Measurements from ENCODE around the gene HS1BP3. TPM values are rescaled to one million over a fixed set of nuclear protein-coding genes. Genes with fewer than 3 reads are reported as not detected.

The HS1BP3 gene
- total and polyA plus RNA-seq, 2 experiments from 2014 or later, result 10.5 to 10.6 TPM

GRCh38 chr2:20571644-20572215 is 79.2 kb downstream of the HS1BP3 start:
- TF ChIP-seq EZH2 (IDR thresholded peaks at IDR 0.05; ENCODE audit: insufficient read depth, poor library complexity, severe bottlenecking), result no peak
- no peak for TF ChIP-seq EZH2phosphoT487 (IDR thresholded peaks at IDR 0.05; ENCODE audit: insufficient read depth, low read depth)
- no peak for DNase-seq
- Histone ChIP-seq H3K9ac (no peak overlapping the region), H4K20me1 (ENCODE audit: insufficient read depth) (no peaks in the 10 kb centered on the region), H3K27ac (no peak overlapping the region), H2AFZ (no peak overlapping the region), H3K27me3 (replicated peaks; ENCODE audit: insufficient read depth) (no peaks in the 10 kb centered on the region), H3K36me3 (ENCODE audit: low read depth) (no peaks in the 10 kb centered on the region), H3F3A (ENCODE audit: insufficient read depth) (peaks cover 17% of the 10 kb centered on the region), H3K4me1 (ENCODE audit: insufficient read depth) (peaks cover 13% of the 10 kb centered on the region), H3K9me2 (ENCODE audit: insufficient read depth) (no peaks in the 10 kb centered on the region), H3K9me3 (ENCODE audit: low read depth) (no peaks in the 10 kb centered on the region), H3K79me2 (ENCODE audit: insufficient read depth) (no peaks in the 10 kb centered on the region), H3K4me2 (ENCODE audit: unreplicated experiment) (no peak overlapping the region), H3K4me3 (no peak overlapping the region)
- WGBS, 2 experiments (ENCODE audit: low coverage in 1 of 2, low lambda C conversion rate in 2 of 2, missing lambda C conversion rate in 2 of 2), result 87 to 90% methylated on average over 7 of the region's 7 CpGs
- in situ Hi-C loops (cut with MboI), result no loop called here

DNA sequence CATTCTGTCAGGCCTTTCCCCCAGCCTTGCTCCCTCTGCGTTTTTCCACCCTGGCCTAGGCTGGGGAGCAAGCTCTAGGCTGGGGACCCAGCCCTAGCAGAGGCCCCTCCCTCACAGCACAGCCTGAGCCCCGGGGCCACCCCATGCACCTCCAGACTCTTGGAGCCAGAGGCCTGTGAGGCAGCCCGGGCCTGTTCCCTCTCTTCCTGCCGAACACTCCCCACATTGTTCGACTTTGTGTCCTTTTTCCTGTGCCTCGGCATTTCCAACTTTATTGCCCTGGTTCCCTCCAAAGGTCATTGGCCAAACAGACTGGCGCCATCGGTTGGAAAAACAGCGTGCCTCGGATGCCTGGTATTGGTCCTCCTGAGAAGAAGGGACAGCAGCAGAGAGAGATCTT is 79.7 kb downstream of the HS1BP3 start:
- TF ChIP-seq EZH2phosphoT487 (IDR thresholded peaks at IDR 0.05; ENCODE audit: insufficient read depth, low read depth) (no peak), EZH2 (IDR thresholded peaks at IDR 0.05; ENCODE audit: insufficient read depth, poor library complexity, severe bottlenecking) (no peak)
- 94 to 95% methylated on average over 9 to 10 of the region's 10 CpGs for WGBS, 2 experiments (ENCODE audit: low coverage in 1 of 2, low lambda C conversion rate in 2 of 2, missing lambda C conversion rate in 2 of 2)
- DNase-seq, result no peak
- Histone ChIP-seq H2AFZ (no peak overlapping the region), H3F3A (ENCODE audit: insufficient read depth) (peaks cover 17% of the 10 kb centered on the region), H3K36me3 (ENCODE audit: low read depth) (no peaks in the 10 kb centered on the region), H3K4me3 (no peak overlapping the region), H3K9me2 (ENCODE audit: insufficient read depth) (no peaks in the 10 kb centered on the region), H3K79me2 (ENCODE audit: insufficient read depth) (no peaks in the 10 kb centered on the region), H3K4me2 (ENCODE audit: unreplicated experiment) (no peak overlapping the region), H3K9me3 (ENCODE audit: low read depth) (no peaks in the 10 kb centered on the region), H3K27ac (no peak overlapping the region), H3K4me1 (ENCODE audit: insufficient read depth) (peaks cover 13% of the 10 kb centered on the region), H4K20me1 (ENCODE audit: insufficient read depth) (no peaks in the 10 kb centered on the region), H3K9ac (no peak overlapping the region), H3K27me3 (replicated peaks; ENCODE audit: insufficient read depth) (no peaks in the 10 kb centered on the region)
- in situ Hi-C loops (cut with MboI), result no loop called here

DNA sequence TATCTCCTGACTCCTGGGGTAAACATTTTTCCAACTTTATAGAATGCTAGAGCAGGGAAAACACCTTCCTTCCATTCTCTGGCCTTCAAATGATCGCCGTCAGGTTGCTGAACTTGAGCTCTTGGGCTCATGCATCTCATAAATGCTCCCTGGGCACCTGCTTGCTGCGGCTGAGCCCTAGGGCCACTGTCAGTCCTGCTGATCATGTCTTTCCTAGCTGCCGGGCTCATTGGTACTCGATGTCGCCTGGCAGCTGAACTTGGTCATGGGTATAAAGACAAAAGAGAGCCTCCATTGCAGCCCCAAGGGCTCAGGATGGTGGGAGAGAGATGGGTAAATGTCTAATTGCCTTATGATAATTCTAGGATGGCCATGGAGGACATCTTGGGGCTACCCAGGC is 80.6 kb downstream of the HS1BP3 start:
- H3K9ac ChIP-seq, result no peak overlapping the region
- H3K4me3 ChIP-seq, result no peak overlapping the region
- H3K27ac ChIP-seq, result no peak overlapping the region
- no peak overlapping the region for H2AFZ ChIP-seq
- DNase-seq, result no peak
- no peaks in the 10 kb centered on the region for H3K79me2 ChIP-seq (ENCODE audit: insufficient read depth)
- peaks cover 17% of the 10 kb centered on the region for H3F3A ChIP-seq (ENCODE audit: insufficient read depth)
- TF ChIP-seq EZH2phosphoT487 (IDR thresholded peaks at IDR 0.05; ENCODE audit: insufficient read depth, low read depth), result no peak
- no peak for TF ChIP-seq EZH2 (IDR thresholded peaks at IDR 0.05; ENCODE audit: insufficient read depth, poor library complexity, severe bottlenecking)
- no peaks in the 10 kb centered on the region for H3K9me3 ChIP-seq (ENCODE audit: low read depth)
- no peak overlapping the region for H3K4me2 ChIP-seq (ENCODE audit: unreplicated experiment)
- WGBS, 2 experiments (ENCODE audit: low coverage in 1 of 2, low lambda C conversion rate in 2 of 2, missing lambda C conversion rate in 2 of 2), result 99% methylated on average over 6 of the region's 6 CpGs
- no peaks in the 10 kb centered on the region for H3K36me3 ChIP-seq (ENCODE audit: low read depth)
- H3K4me1 ChIP-seq (ENCODE audit: insufficient read depth), result peaks cover 13% of the 10 kb centered on the region
- no peaks in the 10 kb centered on the region for H3K27me3 ChIP-seq (replicated peaks; ENCODE audit: insufficient read depth)
- H4K20me1 ChIP-seq (ENCODE audit: insufficient read depth), result no peaks in the 10 kb centered on the region
- in situ Hi-C loops (cut with MboI), result no loop called here
- H3K9me2 ChIP-seq (ENCODE audit: insufficient read depth), result no peaks in the 10 kb centered on the region

DNA sequence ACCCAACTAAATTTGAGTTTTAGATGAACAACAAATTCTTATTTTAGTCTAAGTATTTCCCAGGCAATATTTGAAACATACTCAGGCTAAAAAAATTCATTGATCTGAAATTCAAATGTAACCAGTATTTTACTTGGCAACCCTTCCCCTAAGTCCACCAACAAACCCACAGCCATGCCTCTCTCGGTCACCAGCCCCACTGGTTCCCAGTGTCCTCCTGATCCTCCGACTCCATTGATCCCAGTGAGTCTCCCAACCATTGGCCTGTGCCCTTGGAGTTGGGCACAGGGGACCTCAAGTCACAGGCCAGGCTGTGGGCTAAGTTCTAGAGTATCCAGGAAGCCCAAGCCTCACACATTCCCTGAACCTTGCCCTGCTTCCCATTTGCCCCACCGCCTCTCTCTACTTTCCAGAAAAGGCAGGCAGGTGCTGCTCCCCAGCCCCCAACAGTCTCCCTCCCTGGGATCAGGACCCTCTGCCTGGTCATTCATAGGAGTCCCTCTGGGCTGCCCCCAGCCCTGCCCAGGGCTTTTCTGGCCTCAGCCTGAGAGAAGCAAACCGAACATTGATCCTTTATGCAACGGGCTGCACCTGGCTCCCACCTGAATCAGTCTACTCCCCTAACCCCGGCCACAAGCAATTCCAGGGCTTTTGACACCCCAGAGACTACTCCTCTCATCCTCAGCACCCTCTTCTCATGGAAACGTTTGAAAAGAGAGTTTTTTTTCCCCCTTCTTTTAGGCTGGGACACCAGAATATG is 81.3 kb downstream of the HS1BP3 start:
- Histone ChIP-seq H3K9me2 (ENCODE audit: insufficient read depth) (no peaks in the 10 kb centered on the region), H3K9me3 (ENCODE audit: low read depth) (no peaks in the 10 kb centered on the region), H3K4me2 (ENCODE audit: unreplicated experiment) (no peak overlapping the region), H4K20me1 (ENCODE audit: insufficient read depth) (no peaks in the 10 kb centered on the region), H3K79me2 (ENCODE audit: insufficient read depth) (no peaks in the 10 kb centered on the region), H3K4me1 (ENCODE audit: insufficient read depth) (peaks cover 13% of the 10 kb centered on the region), H3F3A (ENCODE audit: insufficient read depth) (peaks cover 17% of the 10 kb centered on the region), H2AFZ (no peak overlapping the region), H3K4me3 (no peak overlapping the region), H3K9ac (no peak overlapping the region), H3K27me3 (replicated peaks; ENCODE audit: insufficient read depth) (no peaks in the 10 kb centered on the region), H3K36me3 (ENCODE audit: low read depth) (no peaks in the 10 kb centered on the region), H3K27ac (no peak overlapping the region)
- WGBS, 2 experiments (ENCODE audit: low coverage in 1 of 2, low lambda C conversion rate in 2 of 2, missing lambda C conversion rate in 2 of 2), result 67 to 72% methylated on average over 7 of the region's 7 CpGs
- no peak for DNase-seq
- in situ Hi-C loops (cut with MboI), result no loop called here
- TF ChIP-seq EZH2 (IDR thresholded peaks at IDR 0.05; ENCODE audit: insufficient read depth, poor library complexity, severe bottlenecking) (no peak), EZH2phosphoT487 (IDR thresholded peaks at IDR 0.05; ENCODE audit: insufficient read depth, low read depth) (no peak)

Data from GM23248 (cell line).